ENCODE data around the gene TMEM200C. TPM values are rescaled to one million over a fixed set of nuclear protein-coding genes. Genes with fewer than 3 reads are reported as not detected.
A peak's percentile ranks its signal among the peaks of the same experiment; 100 is the strongest.

The TMEM200C gene
- total RNA-seq, 6 experiments from 2014 or later: 0.19 to 1.6 (median 1.1) TPM

DNA sequence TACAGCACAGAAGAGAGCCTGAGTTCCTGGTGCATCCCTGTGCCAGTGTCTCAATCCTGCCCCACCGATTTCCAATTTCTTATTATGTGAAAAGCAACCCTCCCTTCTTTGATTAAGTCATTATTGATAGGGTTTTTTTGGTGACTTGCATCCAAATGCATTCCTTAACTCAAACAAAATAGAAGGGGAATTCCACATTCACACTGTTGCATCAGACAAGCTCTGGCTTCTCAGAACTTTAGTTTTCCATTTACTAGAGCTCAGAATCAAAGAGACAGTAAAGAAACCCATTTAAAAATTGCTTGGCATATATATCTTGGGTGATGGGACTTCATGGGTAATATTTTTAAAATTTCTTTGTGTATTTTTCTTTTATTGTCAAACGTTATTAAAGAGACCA, 13.8 kb upstream of the TMEM200C start:
- Histone ChIP-seq H3K4me1 (no peaks in the 10 kb centered on the region), H3K36me3 (no peaks in the 10 kb centered on the region), H3K9me3 (no peaks in the 10 kb centered on the region), H3K27ac (no peak overlapping the region), H3K4me3 (no peak overlapping the region), H3K27me3 (no peaks in the 10 kb centered on the region)
- peak in 1 of 4 donors; percentile 61 for ATAC-seq
- no peak for DNase-seq
- no peak for TF ChIP-seq POLR2A (IDR thresholded peaks at IDR 0.05)
- TF ChIP-seq, protein P1, sequence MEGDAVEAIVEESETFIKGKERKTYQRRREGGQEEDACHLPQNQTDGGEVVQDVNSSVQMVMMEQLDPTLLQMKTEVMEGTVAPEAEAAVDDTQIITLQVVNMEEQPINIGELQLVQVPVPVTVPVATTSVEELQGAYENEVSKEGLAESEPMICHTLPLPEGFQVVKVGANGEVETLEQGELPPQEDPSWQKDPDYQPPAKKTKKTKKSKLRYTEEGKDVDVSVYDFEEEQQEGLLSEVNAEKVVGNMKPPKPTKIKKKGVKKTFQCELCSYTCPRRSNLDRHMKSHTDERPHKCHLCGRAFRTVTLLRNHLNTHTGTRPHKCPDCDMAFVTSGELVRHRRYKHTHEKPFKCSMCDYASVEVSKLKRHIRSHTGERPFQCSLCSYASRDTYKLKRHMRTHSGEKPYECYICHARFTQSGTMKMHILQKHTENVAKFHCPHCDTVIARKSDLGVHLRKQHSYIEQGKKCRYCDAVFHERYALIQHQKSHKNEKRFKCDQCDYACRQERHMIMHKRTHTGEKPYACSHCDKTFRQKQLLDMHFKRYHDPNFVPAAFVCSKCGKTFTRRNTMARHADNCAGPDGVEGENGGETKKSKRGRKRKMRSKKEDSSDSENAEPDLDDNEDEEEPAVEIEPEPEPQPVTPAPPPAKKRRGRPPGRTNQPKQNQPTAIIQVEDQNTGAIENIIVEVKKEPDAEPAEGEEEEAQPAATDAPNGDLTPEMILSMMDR (IDR thresholded peaks at IDR 0.05): no peak
- intact Hi-C loops (cut with DNase I): no loop called here
- 57% methylated on average over 2 of the region's 2 CpGs for WGBS (ENCODE audit: insufficient coverage, low coverage, low lambda C conversion rate, missing lambda C conversion rate)

- Histone ChIP-seq H3K27ac (no peak overlapping the region), H3K36me3 (no peaks in the 10 kb centered on the region), H3K4me3 (no peak overlapping the region), H3K27me3 (no peaks in the 10 kb centered on the region), H3K4me1 (no peaks in the 10 kb centered on the region), H3K9me3 (no peaks in the 10 kb centered on the region)
- 72% methylated on average over 9 of the region's 10 CpGs for whole genome bisulfite sequencing (ENCODE audit: insufficient coverage, low coverage, low lambda C conversion rate, missing lambda C conversion rate)
- ATAC-seq: no peak
- TF ChIP-seq, protein P1 (IDR thresholded peaks at IDR 0.05): no peak
- no peak for TF ChIP-seq POLR2A (IDR thresholded peaks at IDR 0.05)
- no peak for DNase-seq
- intact Hi-C loops (cut with DNase I): no loop called here
Observed at GRCh38 chr18:5903386-5903785, 8.1 kb upstream of the TMEM200C start.

GRCh38 chr18:5900262-5900661, 4.9 kb upstream of the TMEM200C start:
- intact Hi-C loops (cut with DNase I): no loop called here
- ATAC-seq (no peak), DNase-seq (no peak)
- Histone ChIP-seq H3K36me3 (no peaks in the 10 kb centered on the region), H3K4me3 (no peak overlapping the region), H3K27ac (no peak overlapping the region), H3K27me3 (no peaks in the 10 kb centered on the region), H3K4me1 (peaks cover 0 to 7% (median 2%) of the 10 kb centered on the region in 4 donors), H3K9me3 (no peaks in the 10 kb centered on the region)
- 27% methylated on average over 6 of the region's 6 CpGs for WGBS (ENCODE audit: insufficient coverage, low coverage, low lambda C conversion rate, missing lambda C conversion rate)
- TF ChIP-seq, protein P1 (IDR thresholded peaks at IDR 0.05): no peak
- no peak for TF ChIP-seq POLR2A (IDR thresholded peaks at IDR 0.05)

- intact Hi-C loops (cut with DNase I): no loop called here
- no peaks in the 10 kb centered on the region for H3K9me3 ChIP-seq
- TF ChIP-seq, protein P1 (IDR thresholded peaks at IDR 0.05): no peak
- TF ChIP-seq POLR2A (IDR thresholded peaks at IDR 0.05): no peak
- WGBS (ENCODE audit: insufficient coverage, low coverage, low lambda C conversion rate, missing lambda C conversion rate): 82% methylated on average over 3 of the region's 3 CpGs
- H3K27ac ChIP-seq: no peak overlapping the region
- H3K36me3 ChIP-seq: no peaks in the 10 kb centered on the region
- no peak overlapping the region for H3K4me3 ChIP-seq
- ATAC-seq (no peak), DNase-seq (no peak)
- peaks cover 0 to 2% of the 10 kb centered on the region in 2 donors for H3K27me3 ChIP-seq
- peaks cover 0 to 9% (median 2%) of the 10 kb centered on the region in 4 donors for H3K4me1 ChIP-seq
Observed at GRCh38 chr18:5899835-5900234, 4.5 kb upstream of the TMEM200C start.

Data from right lobe of liver (tissue), 6 donors.